Activated T-cell treated with anti-CD3 and anti-CD28 coated beads for 24 hours (primary cell): ENCODE measurements around the gene COL13A1.

Source experiments
- DNase-seq: peaks from one replicate; pipeline ENCODE4 v3.0.0-alpha.2; 2020; ENCODE audit warnings: low read depth

Gene COL13A1

GRCh38 chr10:69965919-69966662, 164.4 kb downstream of the COL13A1 start:
- DNase-seq: no peak

GRCh38 chr10:69968830-69969229, 167.1 kb downstream of the COL13A1 start:
- no peak for DNase-seq

GRCh38 chr10:69969977-69970376, 168.3 kb downstream of the COL13A1 start:
- DNase-seq: no peak

GRCh38 chr10:69972981-69973397, 171.3 kb downstream of the COL13A1 start:
- DNase-seq: no peak

- no peak for DNase-seq
These were observed 172.0 kb downstream of the COL13A1 start for GRCh38 chr10:69973678-69974077.

GRCh38 chr10:69974551-69975155, 172.9 kb downstream of the COL13A1 start:
- no peak for DNase-seq

- no peak for DNase-seq
These were observed 175.3 kb downstream of the COL13A1 start for GRCh38 chr10:69976795-69977546.

- DNase-seq: no peak
These were observed 177.5 kb downstream of the COL13A1 start for GRCh38 chr10:69979174-69979573.

- DNase-seq: no peak
These were observed 179.0 kb downstream of the COL13A1 start for GRCh38 chr10:69980672-69981071.

GRCh38 chr10:69988094-69988493, 186.4 kb downstream of the COL13A1 start:
- no peak for DNase-seq

GRCh38 chr10:69991151-69991550, 189.4 kb downstream of the COL13A1 start:
- DNase-seq: no peak

- no peak for DNase-seq
These were observed 192.6 kb downstream of the COL13A1 start for GRCh38 chr10:69994262-69994661.

GRCh38 chr10:69996611-69997010, 194.9 kb downstream of the COL13A1 start:
- DNase-seq: no peak

- no peak for DNase-seq
These were observed 198.6 kb downstream of the COL13A1 start for GRCh38 chr10:70000262-70000661.

GRCh38 chr10:70007116-70007820, 205.6 kb downstream of the COL13A1 start:
- no peak for DNase-seq
